ACC112 (cell line): ENCODE data around the gene DIDO1.
"Not testable (repeated sequence)": the region's sequence is repeated elsewhere in the genome, so short reads cannot be mapped to it uniquely, and the experiment has no call there.

Source experiments
- H2AFZ ChIP-seq: fragments of 200-600 bp; sonication (generic); one replicate; pipeline ENCODE4 v1.6.0; 2017; ENCODE audit warnings: antibody characterized with exemption, low read length; ENCODE audit not compliant: unreplicated experiment
- H3K27ac ChIP-seq: fragments of 200-600 bp; sonication (generic); 2 replicates; pipeline ENCODE4 v1.5.1; 2014; ENCODE audit warnings: low read depth, mild to moderate bottlenecking, antibody characterized with exemption, low read length, moderate library complexity
- H3K27me3 ChIP-seq: fragments of 200-600 bp; sonication (generic); 2 replicates; pipeline ENCODE4 v1.6.1; 2014; ENCODE audit warnings: mild to moderate bottlenecking, antibody characterized with exemption, low read length, moderate library complexity, mixed read lengths; ENCODE audit not compliant: insufficient read depth
- H3K36me3 ChIP-seq: fragments of 200-600 bp; sonication (generic); 2 replicates; pipeline ENCODE4 v1.6.1; 2016; ENCODE audit warnings: mild to moderate bottlenecking, antibody characterized with exemption, low read length, moderate library complexity, mixed read lengths; ENCODE audit not compliant: insufficient read depth
- H3K4me1 ChIP-seq: fragments of 200-600 bp; sonication (generic); one replicate; pipeline ENCODE4 v1.6.1; 2016; ENCODE audit warnings: low read length, mixed read lengths; ENCODE audit not compliant: insufficient read depth, unreplicated experiment, control insufficient read depth
- H3K4me3 ChIP-seq: fragments of 200-600 bp; sonication (generic); 2 replicates; pipeline ENCODE4 v1.5.1; 2014; ENCODE audit warnings: mild to moderate bottlenecking, low read depth, low read length
- H3K79me2 ChIP-seq: fragments of 200-600 bp; sonication (generic); one replicate; pipeline ENCODE4 v1.6.0; 2016; ENCODE audit warnings: low read length; ENCODE audit not compliant: control insufficient read depth, unreplicated experiment, insufficient read depth

DIDO1 gene

DNA sequence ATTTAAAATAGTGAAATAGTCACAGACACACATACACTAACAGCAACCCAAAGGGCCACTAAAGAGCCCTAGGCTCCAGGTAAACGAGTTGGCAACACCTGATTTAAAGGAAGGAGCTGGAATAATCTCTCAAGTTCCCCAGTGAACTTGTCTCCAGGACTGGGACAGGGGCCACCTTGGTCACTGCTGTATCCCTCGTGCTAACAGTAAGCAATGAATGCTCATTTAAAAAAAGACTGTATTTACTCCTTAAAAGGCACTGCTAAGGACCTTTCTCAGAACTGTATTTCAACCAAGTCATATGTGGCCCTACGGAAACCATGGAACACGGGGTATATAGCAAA lies 1.3 kb downstream of the DIDO1 start:
- Histone ChIP-seq H3K79me2 (peaks cover 92% of the 10 kb centered on the region), H3K36me3 (no peaks in the 10 kb centered on the region), H3K27me3 (no peaks in the 10 kb centered on the region), H2AFZ (no peak overlapping the region), H3K27ac (peak overlapping the region; percentile 81), H3K4me1 (peaks cover 35% of the 10 kb centered on the region), H3K4me3 (peak overlapping the region; percentile 85)

DNA sequence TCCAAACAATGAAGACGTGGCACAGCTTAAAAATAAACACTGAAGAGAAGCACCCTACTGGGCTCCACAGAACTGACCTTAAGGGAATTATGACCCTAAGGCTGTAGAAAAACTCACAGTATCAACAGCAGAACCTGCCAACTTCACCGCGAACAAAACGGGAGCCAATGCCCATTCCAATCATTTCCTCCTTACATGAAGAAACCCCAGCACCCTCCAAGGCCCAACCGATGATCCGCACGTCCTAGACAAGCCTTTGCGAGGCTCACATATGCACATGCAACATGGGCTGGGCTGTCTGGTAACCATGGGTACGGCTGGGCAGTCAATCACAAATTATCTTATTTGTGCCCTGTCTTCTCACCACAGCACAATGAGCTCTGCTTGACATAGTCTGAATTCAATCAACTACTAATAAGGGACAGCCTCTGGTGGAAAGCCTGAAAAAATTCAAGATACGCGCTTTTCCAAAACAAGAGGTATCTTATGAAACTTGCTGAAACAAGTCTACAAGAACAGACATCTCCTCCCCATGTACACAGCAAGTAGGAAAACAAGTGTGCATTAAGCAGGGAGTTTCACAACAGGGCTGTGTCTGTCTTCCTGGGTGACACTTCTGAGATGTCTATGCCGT lies 1.7 kb downstream of the DIDO1 start:
- Histone ChIP-seq H2AFZ (no peak overlapping the region), H3K27me3 (no peaks in the 10 kb centered on the region), H3K79me2 (peaks cover 93% of the 10 kb centered on the region), H3K4me3 (peak overlapping the region; percentile 85), H3K4me1 (peaks cover 30% of the 10 kb centered on the region), H3K36me3 (no peaks in the 10 kb centered on the region), H3K27ac (peak overlapping the region; percentile 81)

DNA sequence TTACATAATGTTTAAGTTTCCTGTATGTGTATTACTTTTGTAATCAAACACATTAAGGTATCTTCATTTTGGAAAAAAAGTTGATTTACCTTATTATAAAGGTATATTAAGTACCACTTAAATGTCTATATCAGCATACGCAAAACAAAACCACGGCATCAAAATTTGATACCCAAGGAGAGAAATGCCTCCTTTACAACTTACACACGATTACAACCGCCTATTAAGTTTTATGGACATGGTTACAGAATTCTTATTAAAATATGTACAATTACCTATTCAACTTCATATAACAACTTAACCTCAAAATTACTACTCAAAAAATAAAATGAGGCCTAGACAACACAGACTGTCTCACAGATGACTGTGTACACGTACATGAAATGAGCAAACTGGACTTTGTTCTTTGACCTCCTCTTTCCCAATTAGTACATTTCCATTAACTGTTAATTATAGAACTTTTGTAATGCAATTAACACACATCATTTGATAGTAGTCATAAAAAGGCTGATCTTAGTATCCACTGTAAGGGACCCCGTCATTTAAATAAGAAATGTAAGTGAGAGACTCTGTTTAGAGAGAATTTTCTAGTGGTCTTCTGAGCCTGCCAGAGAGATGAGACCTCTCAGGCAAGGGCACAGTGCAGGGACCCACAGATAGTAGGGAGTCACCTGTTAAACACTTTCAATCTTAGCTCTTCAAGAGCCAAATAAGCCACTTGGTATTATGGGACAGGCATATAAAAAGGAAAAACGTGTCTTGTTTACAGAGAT lies 2.5 kb downstream of the DIDO1 start:
- Histone ChIP-seq H2AFZ (no peak overlapping the region), H3K4me3 (peak overlapping the region; percentile 85), H3K27me3 (no peaks in the 10 kb centered on the region), H3K4me1 (peaks cover 28% of the 10 kb centered on the region), H3K36me3 (no peaks in the 10 kb centered on the region), H3K27ac (peak overlapping the region; percentile 81), H3K79me2 (peaks cover 94% of the 10 kb centered on the region)

DNA sequence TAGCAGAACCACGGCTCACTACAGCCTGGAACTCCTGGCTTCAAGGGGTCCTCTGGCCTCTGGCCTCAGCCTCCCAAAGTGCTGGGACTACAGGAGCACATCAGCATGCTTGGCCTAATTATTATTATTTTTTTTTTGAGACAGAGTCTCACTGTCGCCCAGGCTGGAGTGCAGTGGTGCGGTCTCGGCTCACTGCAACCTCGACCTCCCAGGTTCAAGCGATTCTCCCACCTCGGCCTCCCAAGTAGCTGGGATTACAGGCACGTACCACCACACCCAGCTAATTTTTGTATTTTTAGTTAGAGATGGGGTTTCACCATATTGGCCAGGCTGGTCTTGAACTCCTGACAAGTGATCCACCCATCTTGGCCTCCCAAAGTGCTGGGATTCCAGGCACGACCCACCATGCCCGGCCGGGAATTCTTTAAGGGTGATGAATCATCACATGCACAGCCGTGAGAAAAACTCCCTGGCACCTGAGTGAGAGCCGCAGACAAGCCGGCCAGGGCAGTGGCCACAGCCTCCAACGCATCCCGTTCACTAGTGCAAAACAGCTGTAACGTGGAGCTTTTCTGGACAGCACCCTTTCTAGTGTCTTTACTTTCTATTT lies 3.1 kb downstream of the DIDO1 start:
- peaks cover 94% of the 10 kb centered on the region for H3K79me2 ChIP-seq
- H3K36me3 ChIP-seq, H2AFZ ChIP-seq, H3K27me3 ChIP-seq: not testable (repeated sequence)
- H3K4me3 ChIP-seq, result peak overlapping the region; percentile 85; the same call in 1 of the 2 replicates
- peak overlapping the region; percentile 81 for H3K27ac ChIP-seq
- peaks cover 25% of the 10 kb centered on the region for H3K4me1 ChIP-seq

DNA sequence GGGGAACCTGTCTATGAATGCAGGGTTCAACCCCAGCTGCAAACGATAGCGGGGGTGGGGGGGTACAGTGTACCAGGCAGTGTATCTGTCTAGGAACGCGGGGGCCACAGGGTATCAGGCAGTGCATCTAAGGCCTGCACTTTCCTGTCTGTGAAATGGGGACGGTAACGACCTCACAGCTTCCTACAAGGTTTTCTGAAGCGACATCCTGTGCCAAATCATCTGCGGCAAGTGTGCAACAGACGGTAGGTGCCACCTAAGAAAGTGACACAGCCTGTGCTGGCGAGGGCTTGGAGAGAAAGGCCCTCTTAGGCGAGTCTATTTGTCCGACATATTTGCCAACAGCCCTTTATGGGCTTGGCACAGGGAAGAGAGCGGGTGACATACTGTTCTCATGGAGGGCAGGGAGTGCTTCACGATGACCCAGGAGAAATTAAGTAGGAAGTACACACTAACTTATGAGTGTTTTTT lies 3.8 kb downstream of the DIDO1 start:
- Histone ChIP-seq H3K36me3 (no peaks in the 10 kb centered on the region), H3K79me2 (peaks cover 94% of the 10 kb centered on the region), H2AFZ (no peak overlapping the region), H3K4me3 (no peak overlapping the region), H3K27me3 (no peaks in the 10 kb centered on the region), H3K27ac (peak overlapping the region; percentile 81), H3K4me1 (peaks cover 27% of the 10 kb centered on the region)

DNA sequence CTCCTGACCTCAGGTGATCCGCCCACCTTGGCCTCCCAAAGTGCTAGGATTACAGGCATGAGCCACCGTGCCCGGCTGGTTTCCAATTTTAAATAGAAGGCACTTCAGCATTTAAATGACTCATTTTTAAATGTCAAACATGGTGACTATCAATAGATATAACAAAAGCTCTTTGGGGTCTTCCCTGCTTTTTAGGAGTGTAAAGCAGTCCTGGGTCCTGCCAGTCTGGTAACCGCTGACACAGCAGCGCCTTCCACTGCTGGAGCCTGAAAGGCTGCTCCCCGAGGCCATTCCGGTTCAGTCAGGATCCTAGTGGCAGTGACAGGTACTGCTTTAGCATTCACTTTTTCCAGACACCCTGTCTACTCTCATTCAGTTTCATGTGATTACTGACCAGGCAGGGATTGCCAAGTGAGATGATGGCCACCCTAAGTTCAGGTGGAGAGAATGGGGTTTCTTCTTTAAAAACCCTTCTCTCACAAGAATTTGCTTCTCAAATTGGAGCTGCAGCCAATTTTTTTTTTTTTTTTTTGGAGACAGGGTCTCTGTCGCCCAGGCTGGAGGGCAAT lies 5.1 kb downstream of the DIDO1 start:
- Histone ChIP-seq H3K79me2 (peaks cover 95% of the 10 kb centered on the region), H3K27ac (no peak overlapping the region), H3K36me3 (no peaks in the 10 kb centered on the region), H3K4me3 (no peak overlapping the region), H3K4me1 (peaks cover 26% of the 10 kb centered on the region), H2AFZ (no peak overlapping the region), H3K27me3 (no peaks in the 10 kb centered on the region)

DNA sequence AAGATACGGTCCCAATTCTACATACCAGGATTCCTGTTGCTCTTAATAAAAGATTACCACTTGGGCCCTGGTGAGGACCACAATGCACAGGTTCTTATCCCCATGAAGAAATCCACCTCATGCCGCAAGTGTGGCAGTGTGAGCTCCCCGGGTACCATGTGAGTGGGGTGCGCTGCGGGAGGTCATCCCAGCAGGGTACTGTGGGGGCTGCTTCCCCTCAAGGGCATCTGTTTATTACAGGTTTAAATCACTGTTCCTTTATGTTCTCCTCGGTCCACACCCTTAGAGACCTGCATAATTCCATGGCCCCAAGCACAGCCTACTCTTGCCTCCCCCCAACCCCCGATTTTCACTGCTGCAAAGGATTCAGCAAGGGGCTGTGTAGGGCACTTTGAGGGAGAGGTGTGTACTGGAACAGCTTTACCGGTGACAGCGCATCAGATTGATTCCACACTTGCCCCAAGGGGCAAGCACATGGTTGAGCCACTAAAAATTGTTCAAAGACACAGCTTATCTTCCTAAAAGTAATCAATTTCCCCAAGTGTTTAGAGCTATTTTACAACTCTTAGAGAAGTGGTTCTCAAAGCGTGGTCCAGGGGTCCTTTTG lies 6.2 kb downstream of the DIDO1 start:
- H3K36me3 ChIP-seq, result no peaks in the 10 kb centered on the region
- H2AFZ ChIP-seq, result no peak overlapping the region
- peaks cover 31% of the 10 kb centered on the region for H3K4me1 ChIP-seq
- H3K27me3 ChIP-seq, result no peaks in the 10 kb centered on the region
- H3K27ac ChIP-seq, result no peak overlapping the region
- H3K4me3 ChIP-seq, result no peak overlapping the region
- peaks cover 98% of the 10 kb centered on the region for H3K79me2 ChIP-seq

DNA sequence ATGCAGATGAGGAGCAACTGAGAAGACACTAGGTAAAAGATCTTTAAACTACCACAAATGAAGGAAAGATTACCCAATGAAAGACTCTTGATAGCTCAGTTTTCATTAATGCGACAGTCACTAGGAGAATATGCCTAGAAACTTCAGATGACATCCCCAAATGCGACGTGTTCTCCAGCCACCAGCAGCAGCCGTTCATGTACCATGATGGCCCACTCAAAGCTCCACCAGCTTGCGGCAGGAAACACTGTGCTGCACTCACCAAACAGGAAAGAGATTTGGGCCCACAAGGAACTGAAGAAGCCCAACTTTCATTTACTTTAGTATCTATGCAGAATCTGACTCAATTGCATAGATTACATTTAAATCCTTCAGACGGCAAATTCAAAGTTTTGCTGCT lies 7.5 kb downstream of the DIDO1 start:
- Histone ChIP-seq H3K27me3 (no peaks in the 10 kb centered on the region), H2AFZ (no peak overlapping the region), H3K4me1 (peaks cover 26% of the 10 kb centered on the region), H3K4me3 (no peak overlapping the region), H3K36me3 (peaks cover 4% of the 10 kb centered on the region; the same call in 1 of the 2 replicates), H3K79me2 (peaks cover 98% of the 10 kb centered on the region), H3K27ac (no peak overlapping the region)

DNA sequence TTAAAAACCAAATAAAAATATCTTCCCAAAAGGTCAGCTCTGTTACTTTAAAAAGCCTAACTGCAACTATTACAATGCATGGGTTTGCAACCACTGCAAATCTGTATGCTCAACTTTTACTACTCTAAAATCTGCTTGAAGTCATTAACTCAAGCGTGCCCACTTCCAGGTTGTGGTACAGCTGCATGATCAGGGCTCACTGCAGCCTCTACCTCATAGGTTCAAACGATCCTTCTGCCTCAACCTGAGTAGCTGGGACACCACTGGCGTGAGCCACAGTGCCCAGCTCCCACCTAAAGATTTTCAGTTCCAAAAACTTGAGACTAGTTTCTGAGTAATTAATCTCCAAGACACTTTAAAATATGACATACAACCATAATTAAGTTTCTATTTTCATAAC lies 8.2 kb downstream of the DIDO1 start:
- Histone ChIP-seq H3K79me2 (peaks cover 98% of the 10 kb centered on the region), H3K36me3 (peaks cover 4% of the 10 kb centered on the region; the same call in 1 of the 2 replicates), H3K4me3 (no peak overlapping the region), H3K4me1 (peaks cover 23% of the 10 kb centered on the region), H2AFZ (no peak overlapping the region), H3K27ac (no peak overlapping the region), H3K27me3 (no peaks in the 10 kb centered on the region)

DNA sequence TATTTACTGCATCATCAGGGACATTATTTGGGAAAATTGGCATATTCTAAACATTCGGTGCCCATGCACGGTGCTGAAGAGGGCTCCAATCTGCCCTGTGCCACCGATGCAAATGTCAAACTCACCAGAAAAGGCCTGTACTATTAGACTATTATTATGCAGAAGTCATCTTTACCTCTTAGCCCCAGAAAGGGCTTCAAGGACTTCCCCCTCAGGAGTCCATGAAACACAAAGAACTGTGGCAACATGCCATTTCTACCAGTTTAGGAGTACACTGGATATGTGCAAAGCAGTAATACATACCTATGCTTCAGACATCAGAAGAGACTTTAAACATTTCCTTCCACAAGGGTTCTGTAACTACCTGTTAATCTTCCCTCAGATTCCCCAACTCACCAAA lies 8.6 kb downstream of the DIDO1 start:
- Histone ChIP-seq H3K36me3 (peaks cover 4% of the 10 kb centered on the region; the same call in 1 of the 2 replicates), H3K4me1 (peaks cover 20% of the 10 kb centered on the region), H3K27me3 (no peaks in the 10 kb centered on the region), H3K27ac (no peak overlapping the region), H3K79me2 (peaks cover 97% of the 10 kb centered on the region), H3K4me3 (no peak overlapping the region), H2AFZ (no peak overlapping the region)
